ENCODE measurements around the gene QSOX2. TPM values are rescaled to one million over a fixed set of nuclear protein-coding genes. Genes with fewer than 3 reads are reported as not detected.

Gene QSOX2
- total RNA-seq, 1 donor, result 12.7 TPM

DNA sequence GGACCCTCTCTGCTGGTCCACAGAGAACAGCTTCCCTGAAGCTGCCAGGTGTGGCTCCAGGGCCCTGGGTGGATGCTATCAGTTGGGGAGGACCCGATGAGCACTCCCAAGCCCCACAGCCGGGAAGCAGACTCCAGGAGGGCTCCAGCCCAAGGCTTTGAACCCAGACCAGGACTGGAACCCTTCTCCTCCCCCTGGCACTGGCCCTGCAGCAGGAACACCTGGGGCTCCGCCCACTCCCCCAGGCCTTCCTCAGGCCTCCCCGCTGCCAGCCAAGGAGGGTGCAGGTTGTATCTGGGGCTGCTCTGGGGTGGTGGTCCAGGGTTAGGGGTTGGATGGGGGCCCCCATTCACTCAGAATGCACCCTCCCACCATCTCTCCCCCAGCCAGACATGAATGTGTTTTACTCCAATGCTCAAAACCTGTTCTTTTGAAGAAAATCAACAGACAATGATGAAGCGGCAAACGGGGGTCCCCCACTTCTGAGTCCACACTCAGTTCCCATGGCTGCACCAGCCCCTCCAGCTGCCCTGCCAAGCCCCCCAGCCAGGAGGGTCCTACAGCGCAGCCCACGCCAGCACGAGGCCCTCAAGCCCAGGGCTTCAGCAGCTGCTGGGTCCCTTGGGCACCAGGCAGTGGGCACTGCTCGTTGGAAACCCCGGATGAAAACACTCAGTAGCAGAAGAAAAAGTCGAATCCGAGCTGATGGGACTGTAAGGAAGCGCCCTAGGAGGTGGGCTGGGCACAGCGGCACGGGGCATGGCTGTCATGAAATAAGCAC, 35.1 kb upstream of the QSOX2 start:
- H3K9me3 ChIP-seq (ENCODE audit: low read depth, low read length), result no peaks in the 10 kb centered on the region
- no peaks in the 10 kb centered on the region for H3K36me3 ChIP-seq (ENCODE audit: insufficient read depth, low read length)
- no peak overlapping the region for H3K4me3 ChIP-seq (ENCODE audit: insufficient read depth, low read length)
- no peak overlapping the region for H3K27ac ChIP-seq (ENCODE audit: low read depth, low read length)
- H3K4me2 ChIP-seq (ENCODE audit: insufficient read depth, low read length), result no peak overlapping the region
- H3K4me1 ChIP-seq (ENCODE audit: insufficient read depth, low read length), result peaks cover 4% of the 10 kb centered on the region
- no peaks in the 10 kb centered on the region for H3K79me2 ChIP-seq (ENCODE audit: insufficient read depth, low read length)
- H4K20me1 ChIP-seq (ENCODE audit: insufficient read depth, low read length), result no peaks in the 10 kb centered on the region
- H2AFZ ChIP-seq (ENCODE audit: low read length), result no peak overlapping the region
- peaks cover 16% of the 10 kb centered on the region for H3K27me3 ChIP-seq (ENCODE audit: insufficient read depth, low read length)
- TF ChIP-seq, protein P1, sequence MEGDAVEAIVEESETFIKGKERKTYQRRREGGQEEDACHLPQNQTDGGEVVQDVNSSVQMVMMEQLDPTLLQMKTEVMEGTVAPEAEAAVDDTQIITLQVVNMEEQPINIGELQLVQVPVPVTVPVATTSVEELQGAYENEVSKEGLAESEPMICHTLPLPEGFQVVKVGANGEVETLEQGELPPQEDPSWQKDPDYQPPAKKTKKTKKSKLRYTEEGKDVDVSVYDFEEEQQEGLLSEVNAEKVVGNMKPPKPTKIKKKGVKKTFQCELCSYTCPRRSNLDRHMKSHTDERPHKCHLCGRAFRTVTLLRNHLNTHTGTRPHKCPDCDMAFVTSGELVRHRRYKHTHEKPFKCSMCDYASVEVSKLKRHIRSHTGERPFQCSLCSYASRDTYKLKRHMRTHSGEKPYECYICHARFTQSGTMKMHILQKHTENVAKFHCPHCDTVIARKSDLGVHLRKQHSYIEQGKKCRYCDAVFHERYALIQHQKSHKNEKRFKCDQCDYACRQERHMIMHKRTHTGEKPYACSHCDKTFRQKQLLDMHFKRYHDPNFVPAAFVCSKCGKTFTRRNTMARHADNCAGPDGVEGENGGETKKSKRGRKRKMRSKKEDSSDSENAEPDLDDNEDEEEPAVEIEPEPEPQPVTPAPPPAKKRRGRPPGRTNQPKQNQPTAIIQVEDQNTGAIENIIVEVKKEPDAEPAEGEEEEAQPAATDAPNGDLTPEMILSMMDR (IDR thresholded peaks at IDR 0.05; ENCODE audit: extremely low read depth, low read depth, low read length), result no peak
- DNase-seq (ENCODE audit: insufficient read length, low spot score, missing footprints), result no peak

DNA sequence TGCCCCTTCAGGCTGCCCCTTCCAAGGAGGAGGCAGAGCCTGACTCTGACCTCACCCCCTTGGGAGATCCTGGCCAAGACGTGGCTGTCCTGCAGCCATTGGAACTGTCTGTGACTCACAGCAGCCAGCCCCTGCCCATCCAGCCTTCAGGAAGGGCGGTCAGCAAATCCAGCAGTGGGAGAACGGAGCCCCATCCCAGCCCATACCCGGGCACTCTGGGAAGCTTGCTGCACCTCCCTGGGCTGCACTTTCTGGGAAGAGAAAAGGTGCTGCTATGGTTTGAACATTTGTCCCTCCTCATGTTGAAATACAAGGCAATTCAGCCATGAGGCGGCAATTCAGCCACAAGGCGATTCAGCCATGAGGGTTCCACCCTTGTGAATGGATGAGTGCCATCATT, 33.9 kb upstream of the QSOX2 start:
- no peak overlapping the region for H3K27ac ChIP-seq (ENCODE audit: low read depth, low read length)
- no peaks in the 10 kb centered on the region for H4K20me1 ChIP-seq (ENCODE audit: insufficient read depth, low read length)
- H3K4me3 ChIP-seq (ENCODE audit: insufficient read depth, low read length), result no peak overlapping the region
- no peak overlapping the region for H3K4me2 ChIP-seq (ENCODE audit: insufficient read depth, low read length)
- TF ChIP-seq, protein P1 (IDR thresholded peaks at IDR 0.05; ENCODE audit: extremely low read depth, low read depth, low read length), result no peak
- peaks cover 20% of the 10 kb centered on the region for H3K27me3 ChIP-seq (ENCODE audit: insufficient read depth, low read length)
- H3K4me1 ChIP-seq (ENCODE audit: insufficient read depth, low read length), result peaks cover 4% of the 10 kb centered on the region
- no peaks in the 10 kb centered on the region for H3K79me2 ChIP-seq (ENCODE audit: insufficient read depth, low read length)
- no peak overlapping the region for H2AFZ ChIP-seq (ENCODE audit: low read length)
- no peaks in the 10 kb centered on the region for H3K9me3 ChIP-seq (ENCODE audit: low read depth, low read length)
- DNase-seq (ENCODE audit: insufficient read length, low spot score, missing footprints), result no peak
- H3K36me3 ChIP-seq (ENCODE audit: insufficient read depth, low read length), result no peaks in the 10 kb centered on the region

DNA sequence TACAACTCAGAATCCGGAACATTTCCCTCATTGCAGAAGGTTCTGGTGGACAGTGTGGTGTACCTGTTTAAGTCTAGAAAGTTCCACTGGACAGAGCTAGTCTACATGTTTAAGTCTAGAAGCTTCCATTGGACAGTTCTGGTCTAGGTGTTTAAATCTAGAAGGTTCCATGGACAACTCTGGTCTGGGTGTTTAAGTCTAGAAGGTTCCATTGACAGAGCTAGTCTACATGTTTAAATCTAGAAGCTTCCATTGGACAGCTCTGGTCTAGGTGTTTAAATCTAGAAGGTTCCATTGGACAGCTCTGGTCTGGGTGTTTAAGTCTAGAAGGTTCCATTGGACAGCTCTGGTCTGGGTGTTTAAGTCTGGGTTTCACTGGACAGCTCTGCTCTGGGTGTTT, 33.3 kb upstream of the QSOX2 start:
- peaks cover 23% of the 10 kb centered on the region for H3K27me3 ChIP-seq (ENCODE audit: insufficient read depth, low read length)
- no peak overlapping the region for H3K4me3 ChIP-seq (ENCODE audit: insufficient read depth, low read length)
- H3K79me2 ChIP-seq (ENCODE audit: insufficient read depth, low read length), result no peaks in the 10 kb centered on the region
- H4K20me1 ChIP-seq (ENCODE audit: insufficient read depth, low read length), result no peaks in the 10 kb centered on the region
- TF ChIP-seq, protein P1 (IDR thresholded peaks at IDR 0.05; ENCODE audit: extremely low read depth, low read depth, low read length), result no peak
- H3K4me1 ChIP-seq (ENCODE audit: insufficient read depth, low read length), result peaks cover 4% of the 10 kb centered on the region
- no peaks in the 10 kb centered on the region for H3K36me3 ChIP-seq (ENCODE audit: insufficient read depth, low read length)
- no peak overlapping the region for H3K27ac ChIP-seq (ENCODE audit: low read depth, low read length)
- no peak for DNase-seq (ENCODE audit: insufficient read length, low spot score, missing footprints)
- H3K4me2 ChIP-seq (ENCODE audit: insufficient read depth, low read length), result no peak overlapping the region
- H3K9me3 ChIP-seq (ENCODE audit: low read depth, low read length), result no peaks in the 10 kb centered on the region
- H2AFZ ChIP-seq (ENCODE audit: low read length), result no peak overlapping the region

DNA sequence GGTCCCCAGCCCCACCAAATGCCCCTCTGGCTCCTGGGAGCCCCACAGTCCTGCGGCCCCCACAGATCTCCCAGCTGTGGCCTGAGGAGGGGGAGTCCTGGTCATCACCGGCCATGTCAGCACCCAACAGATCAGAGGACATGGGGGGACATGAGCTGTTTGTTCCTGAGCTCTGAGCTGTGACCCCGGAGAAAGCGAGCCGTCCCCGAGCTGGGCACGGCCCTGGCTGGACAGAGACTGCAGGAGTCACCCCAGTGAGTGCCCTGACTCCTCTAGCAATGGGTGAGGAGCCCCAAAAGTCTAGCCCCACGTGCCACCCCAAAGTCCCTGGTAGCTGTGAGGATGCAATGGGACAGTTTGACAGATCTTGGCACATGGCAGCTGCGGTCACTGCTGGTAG, 32.6 kb upstream of the QSOX2 start:
- H3K36me3 ChIP-seq (ENCODE audit: insufficient read depth, low read length), result no peaks in the 10 kb centered on the region
- no peak for DNase-seq (ENCODE audit: insufficient read length, low spot score, missing footprints)
- no peak overlapping the region for H3K27ac ChIP-seq (ENCODE audit: low read depth, low read length)
- H3K4me1 ChIP-seq (ENCODE audit: insufficient read depth, low read length), result peaks cover 1% of the 10 kb centered on the region
- H2AFZ ChIP-seq (ENCODE audit: low read length), result no peak overlapping the region
- no peaks in the 10 kb centered on the region for H3K79me2 ChIP-seq (ENCODE audit: insufficient read depth, low read length)
- H3K27me3 ChIP-seq (ENCODE audit: insufficient read depth, low read length), result peaks cover 28% of the 10 kb centered on the region
- H4K20me1 ChIP-seq (ENCODE audit: insufficient read depth, low read length), result no peaks in the 10 kb centered on the region
- H3K4me2 ChIP-seq (ENCODE audit: insufficient read depth, low read length), result no peak overlapping the region
- no peaks in the 10 kb centered on the region for H3K9me3 ChIP-seq (ENCODE audit: low read depth, low read length)
- TF ChIP-seq, protein P1 (IDR thresholded peaks at IDR 0.05; ENCODE audit: extremely low read depth, low read depth, low read length), result no peak
- no peak overlapping the region for H3K4me3 ChIP-seq (ENCODE audit: insufficient read depth, low read length)
